Smooth muscle cell (in vitro differentiated cells): ENCODE data around the gene TFAM. TPM values are rescaled to one million over a fixed set of nuclear protein-coding genes. Genes with fewer than 3 reads are reported as not detected.

Experiments
- DNase-seq: peaks from one replicate; lab custom pipeline; 2025; ENCODE audit not compliant: unreplicated experiment; lab: John Stamatoyannopoulos, UW
- H2AFZ ChIP-seq: fragments of 200-600 bp; sonication (generic); 2 replicates; pipeline ENCODE4 v1.6.0; 2016; ENCODE audit warnings: antibody characterized with exemption, low read depth, mild to moderate bottlenecking
- H3F3A ChIP-seq: fragments of 200-600 bp; sonication (generic); 2 replicates; pipeline ENCODE4 v1.6.0; 2017; ENCODE audit warnings: antibody characterized with exemption, low read depth
- H3K27ac ChIP-seq: fragments of 200-600 bp; sonication (generic); 2 replicates; pipeline ENCODE4 v1.5.1; 2016; ENCODE audit warnings: low read depth, mild to moderate bottlenecking
- H3K27me3 ChIP-seq: fragments of 200-600 bp; sonication (generic); 2 replicates; pipeline ENCODE4 v1.6.1; 2016; ENCODE audit warnings: low read depth, mild to moderate bottlenecking
- H3K36me3 ChIP-seq: fragments of 200-600 bp; sonication (generic); 2 replicates; pipeline ENCODE4 v1.5.1; 2016; ENCODE audit warnings: low read depth
- H3K4me1 ChIP-seq: fragments of 200-600 bp; sonication (generic); 2 replicates; pipeline ENCODE4 v1.5.1; 2016; ENCODE audit warnings: low read depth
- H3K4me2 ChIP-seq: fragments of 200-600 bp; sonication (generic); 2 replicates; pipeline ENCODE4 v1.6.0; 2016; ENCODE audit warnings: mild to moderate bottlenecking
- H3K4me3 ChIP-seq: fragments of 200-600 bp; sonication (generic); 2 replicates; pipeline ENCODE4 v1.5.1; 2016; ENCODE audit warnings: mild to moderate bottlenecking
- H3K79me2 ChIP-seq: fragments of 200-600 bp; sonication (generic); 2 replicates; pipeline ENCODE4 v1.6.0; 2016; ENCODE audit warnings: low read depth, mild to moderate bottlenecking
- H3K9ac ChIP-seq: fragments of 200-600 bp; sonication (generic); 2 replicates; pipeline ENCODE4 v1.6.0; 2016; ENCODE audit warnings: low read depth
- H3K9me3 ChIP-seq: fragments of 200-600 bp; sonication (generic); replicated peaks from 2 replicates; pipeline ENCODE4 v1.5.1; 2016; ENCODE audit warnings: low read depth
- H4K20me1 ChIP-seq: fragments of 200-600 bp; sonication (generic); 2 replicates; pipeline ENCODE4 v1.6.0; 2016; ENCODE audit warnings: low read depth
- WGBS: methylation state at CpG from one replicate; pipeline ENCODE4 v1.1.7; 2016; ENCODE audit warnings: low lambda C conversion rate; 5-methylcytosine and 5-hydroxymethylcytosine counted together
- polyA plus RNA-seq: library from polyadenylated mRNA; unstranded; fragments of >200 nt; fragmentation: Nextera tagmentation; extraction: Ambion mirVana; gene quantifications from 2 replicates; pipeline ENCODE4 v1.2.1, GENCODE V29; 2016
- total RNA-seq: library from RNA; depleted of rRNA; stranded (reverse); fragments of >200 nt; gene quantifications from 2 replicates; pipeline ENCODE4 v1.2.3, GENCODE V29; 2014
- TF ChIP-seq, protein P1 (sequence below): fragments of 200-600 bp; sonication (generic); IDR thresholded peaks from 2 replicates; pipeline ENCODE4 v1.5.1; 2017; ENCODE audit warnings: borderline replicate concordance, mild to moderate bottlenecking, antibody characterized with exemption; ENCODE audit not compliant: insufficient read depth, poor library complexity, severe bottlenecking

Gene TFAM
- total and polyA plus RNA-seq, 2 experiments from 2014 or later: 14.5 to 21.0 TPM

DNA sequence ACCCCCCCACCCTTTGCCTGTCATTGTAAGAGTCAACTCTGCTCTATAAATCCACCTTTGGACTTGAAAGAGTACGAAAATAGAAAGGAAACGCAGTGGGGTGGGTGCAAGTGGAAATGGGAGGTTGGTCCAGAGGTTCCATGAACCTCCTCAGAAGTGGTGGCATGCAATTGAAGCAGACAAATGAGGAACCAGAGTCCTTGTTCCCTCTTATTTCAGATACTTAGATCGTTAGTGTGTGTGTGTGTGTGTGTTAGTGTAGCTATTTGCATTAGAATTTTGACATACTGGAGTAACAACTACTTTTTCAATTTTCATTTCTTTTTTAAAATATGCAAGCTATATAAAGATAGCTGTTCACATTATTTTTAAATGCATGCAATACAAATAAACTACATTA, 18.1 kb upstream of the TFAM start:
- Histone ChIP-seq H4K20me1 (no peaks in the 10 kb centered on the region), H3F3A (no peaks in the 10 kb centered on the region), H2AFZ (no peak overlapping the region), H3K9me3 (no peaks in the 10 kb centered on the region), H3K4me1 (no peaks in the 10 kb centered on the region), H3K36me3 (no peaks in the 10 kb centered on the region), H3K4me3 (no peak overlapping the region), H3K79me2 (no peaks in the 10 kb centered on the region), H3K9ac (no peak overlapping the region), H3K27me3 (no peaks in the 10 kb centered on the region), H3K4me2 (no peak overlapping the region), H3K27ac (no peak overlapping the region)
- TF ChIP-seq, protein P1, sequence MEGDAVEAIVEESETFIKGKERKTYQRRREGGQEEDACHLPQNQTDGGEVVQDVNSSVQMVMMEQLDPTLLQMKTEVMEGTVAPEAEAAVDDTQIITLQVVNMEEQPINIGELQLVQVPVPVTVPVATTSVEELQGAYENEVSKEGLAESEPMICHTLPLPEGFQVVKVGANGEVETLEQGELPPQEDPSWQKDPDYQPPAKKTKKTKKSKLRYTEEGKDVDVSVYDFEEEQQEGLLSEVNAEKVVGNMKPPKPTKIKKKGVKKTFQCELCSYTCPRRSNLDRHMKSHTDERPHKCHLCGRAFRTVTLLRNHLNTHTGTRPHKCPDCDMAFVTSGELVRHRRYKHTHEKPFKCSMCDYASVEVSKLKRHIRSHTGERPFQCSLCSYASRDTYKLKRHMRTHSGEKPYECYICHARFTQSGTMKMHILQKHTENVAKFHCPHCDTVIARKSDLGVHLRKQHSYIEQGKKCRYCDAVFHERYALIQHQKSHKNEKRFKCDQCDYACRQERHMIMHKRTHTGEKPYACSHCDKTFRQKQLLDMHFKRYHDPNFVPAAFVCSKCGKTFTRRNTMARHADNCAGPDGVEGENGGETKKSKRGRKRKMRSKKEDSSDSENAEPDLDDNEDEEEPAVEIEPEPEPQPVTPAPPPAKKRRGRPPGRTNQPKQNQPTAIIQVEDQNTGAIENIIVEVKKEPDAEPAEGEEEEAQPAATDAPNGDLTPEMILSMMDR: no peak
- 95% methylated on average over 3 of the region's 3 CpGs for WGBS
- no peak for DNase-seq

DNA sequence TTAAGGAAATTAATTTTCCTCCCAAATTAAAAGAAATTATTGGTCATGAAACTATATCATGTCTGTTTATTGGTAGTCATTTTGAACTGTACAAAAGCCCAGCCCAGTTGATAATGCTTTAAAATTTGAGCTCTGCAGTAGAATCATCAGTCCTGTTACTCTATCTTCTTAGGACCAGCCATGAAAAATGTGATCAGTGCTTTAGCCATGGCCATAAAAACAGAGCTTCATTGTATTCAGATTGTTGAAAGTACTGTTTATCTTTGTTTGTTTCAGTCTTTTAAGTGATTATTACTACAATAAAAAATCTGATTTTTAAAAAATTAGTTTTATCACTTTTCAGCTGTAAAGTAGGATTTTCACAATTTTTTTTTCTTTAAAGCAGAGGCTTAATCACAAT, 13.7 kb upstream of the TFAM start:
- H3K9ac ChIP-seq: no peak overlapping the region
- no peaks in the 10 kb centered on the region for H3K9me3 ChIP-seq
- no peaks in the 10 kb centered on the region for H3F3A ChIP-seq
- no peaks in the 10 kb centered on the region for H3K4me1 ChIP-seq
- DNase-seq: no peak
- H2AFZ ChIP-seq: no peak overlapping the region
- TF ChIP-seq, protein P1: no peak
- H3K79me2 ChIP-seq: no peaks in the 10 kb centered on the region
- no peak overlapping the region for H3K27ac ChIP-seq
- no peak overlapping the region for H3K4me3 ChIP-seq
- no peak overlapping the region for H3K4me2 ChIP-seq
- H4K20me1 ChIP-seq: no peaks in the 10 kb centered on the region
- H3K27me3 ChIP-seq: no peaks in the 10 kb centered on the region
- H3K36me3 ChIP-seq: no peaks in the 10 kb centered on the region

DNA sequence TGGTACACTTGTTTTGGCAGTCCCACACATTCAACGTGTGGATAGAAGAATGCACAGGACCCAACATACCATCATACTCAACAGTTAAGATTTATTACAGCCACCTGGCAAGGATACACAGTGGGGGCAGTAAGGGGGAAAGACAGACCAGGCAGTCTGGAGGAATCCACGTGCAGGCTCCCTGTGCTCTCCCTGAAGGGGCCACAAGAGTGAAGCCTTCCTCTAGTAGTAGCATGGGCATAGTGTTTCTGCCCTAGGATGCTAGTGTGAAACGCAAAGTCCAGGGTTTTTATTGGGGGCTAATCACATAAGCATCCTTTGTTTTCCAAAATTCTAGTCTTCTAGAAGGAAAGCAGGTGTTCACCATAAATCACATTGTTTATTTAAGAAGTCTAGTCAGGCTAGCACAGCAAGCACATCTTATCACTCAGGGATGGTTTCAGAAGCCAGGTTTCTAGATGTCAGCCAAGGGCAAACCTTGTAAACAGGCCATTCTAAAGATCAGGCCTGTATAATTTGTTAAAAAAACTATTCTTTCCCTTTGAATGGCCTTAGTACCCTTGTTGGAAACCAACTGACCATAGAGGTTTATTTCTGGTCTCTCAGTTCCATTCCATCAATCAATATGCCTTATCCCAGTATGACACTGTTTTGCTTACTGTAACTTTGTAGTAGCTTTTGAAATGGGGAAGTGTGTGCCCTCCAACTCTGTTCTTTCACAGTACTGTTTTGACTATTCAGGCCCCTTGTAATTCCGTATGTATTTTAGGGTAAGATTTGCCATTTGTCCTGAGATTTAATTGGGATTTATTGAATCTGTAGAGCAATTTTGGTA, 12.4 kb upstream of the TFAM start:
- Histone ChIP-seq H2AFZ (no peak overlapping the region), H3K9ac (no peak overlapping the region), H3K36me3 (no peaks in the 10 kb centered on the region), H3K4me1 (no peaks in the 10 kb centered on the region), H3F3A (no peaks in the 10 kb centered on the region), H3K4me3 (no peak overlapping the region), H3K79me2 (no peaks in the 10 kb centered on the region), H3K9me3 (no peaks in the 10 kb centered on the region), H3K27me3 (no peaks in the 10 kb centered on the region), H3K27ac (no peak overlapping the region), H3K4me2 (no peak overlapping the region), H4K20me1 (no peaks in the 10 kb centered on the region)
- 93% methylated on average over 4 of the region's 4 CpGs for WGBS
- TF ChIP-seq, protein P1: no peak
- DNase-seq: no peak

DNA sequence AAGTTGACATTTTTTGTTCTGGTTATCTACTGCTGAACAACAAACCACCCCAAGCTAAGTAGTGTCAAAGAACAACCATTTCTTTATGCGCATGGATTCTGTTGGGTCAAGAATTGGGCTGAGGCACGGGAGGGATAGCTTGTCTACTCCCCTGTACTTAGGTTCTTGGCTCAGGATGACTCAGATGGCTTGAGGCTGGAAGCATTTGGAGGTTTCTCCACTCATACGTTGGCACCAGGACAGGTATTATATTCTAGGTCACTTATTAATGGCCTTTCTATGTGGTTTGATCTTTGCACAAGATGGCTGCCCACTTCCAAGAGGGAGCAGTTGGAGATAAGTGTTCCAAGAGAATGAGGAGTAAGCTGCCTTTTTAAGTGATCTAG, 11.8 kb upstream of the TFAM start:
- H3K9ac ChIP-seq: no peak overlapping the region
- no peaks in the 10 kb centered on the region for H3F3A ChIP-seq
- TF ChIP-seq, protein P1: no peak
- no peak overlapping the region for H3K4me2 ChIP-seq
- H4K20me1 ChIP-seq: no peaks in the 10 kb centered on the region
- 85% methylated on average over 3 of the region's 3 CpGs for WGBS
- H3K27ac ChIP-seq: no peak overlapping the region
- no peaks in the 10 kb centered on the region for H3K9me3 ChIP-seq
- no peak overlapping the region for H3K4me3 ChIP-seq
- H2AFZ ChIP-seq: no peak overlapping the region
- H3K27me3 ChIP-seq: no peaks in the 10 kb centered on the region
- DNase-seq: no peak
- no peaks in the 10 kb centered on the region for H3K36me3 ChIP-seq
- H3K79me2 ChIP-seq: no peaks in the 10 kb centered on the region
- no peaks in the 10 kb centered on the region for H3K4me1 ChIP-seq
